OCI-LY7 (cell line): ENCODE results near the gene MRPL12. TPM values are rescaled to one million over a fixed set of nuclear protein-coding genes. Genes with fewer than 3 reads are reported as not detected.
A peak's percentile ranks its signal among the peaks of the same experiment; 100 is the strongest.

Experiments
- BruUV-seq: library from RNA; stranded (reverse); fragments of 400-500 nt; replicated peaks from 2 replicates; lab custom pipeline; 2021; lab: Mats Ljungman, UMichigan
- CTCF ChIA-PET: fragments of 300-600 bp; sonication (Branson Sonifier 250); formaldehyde crosslinking; loops from one replicate; lab custom pipeline; 2022; ENCODE audit warnings: antibody characterized with exemption; ENCODE audit not compliant: unreplicated experiment; lab: Charles Lee
- POLR2A ChIA-PET: fragments of 300-600 bp; sonication (Branson Sonifier 250); formaldehyde crosslinking; loops from one replicate; lab custom pipeline; 2022; ENCODE audit warnings: antibody characterized with exemption; lab: Charles Lee
- DNase-seq: peaks from one replicate; pipeline ENCODE4 v3.0.0-alpha.2; 2015; ENCODE audit warnings: low spot score
- H2AFZ ChIP-seq: fragments of 200-600 bp; sonication (generic), shearing (Covaris generic); 2 replicates; pipeline ENCODE4 v1.6.1; 2014; ENCODE audit warnings: mild to moderate bottlenecking, antibody characterized with exemption, low read length, moderate library complexity
- H3K27ac ChIP-seq: fragments of 200-600 bp; sonication (generic); 2 replicates; pipeline ENCODE4 v1.5.1; 2014; ENCODE audit warnings: mixed run types, low read depth, mild to moderate bottlenecking, moderate library complexity, low read length, inconsistent platforms; ENCODE audit not compliant: poor library complexity, severe bottlenecking
- H3K36me3 ChIP-seq: fragments of 200-600 bp; sonication (generic); 2 replicates; pipeline ENCODE4 v1.6.1; 2014; ENCODE audit warnings: mild to moderate bottlenecking, antibody characterized with exemption, low read length, moderate library complexity, mixed read lengths; ENCODE audit not compliant: insufficient read depth
- H3K4me1 ChIP-seq: fragments of 200-600 bp; sonication (generic); 2 replicates; pipeline ENCODE4 v1.5.1; 2014; ENCODE audit warnings: mild to moderate bottlenecking, low read length; ENCODE audit not compliant: insufficient read depth, poor library complexity, severe bottlenecking
- H3K4me2 ChIP-seq: fragments of 200-600 bp; sonication (generic); 2 replicates; pipeline ENCODE4 v1.6.1; 2014; ENCODE audit warnings: mild to moderate bottlenecking, low read length
- H3K4me3 ChIP-seq: fragments of 200-600 bp; sonication (generic); 2 replicates; pipeline ENCODE4 v1.5.1; 2014; ENCODE audit warnings: mild to moderate bottlenecking, low read depth, low read length; ENCODE audit not compliant: poor library complexity, severe bottlenecking
- H3K79me2 ChIP-seq: fragments of 200-600 bp; sonication (generic); 2 replicates; pipeline ENCODE4 v1.6.1; 2016; ENCODE audit warnings: low read depth, mild to moderate bottlenecking, low read length, moderate library complexity, mixed read lengths; ENCODE audit not compliant: insufficient read depth
- H3K9me2 ChIP-seq: fragments of 200-600 bp; sonication (generic); 2 replicates; pipeline ENCODE4 v1.6.1; 2016; ENCODE audit warnings: mild to moderate bottlenecking, low read length, mixed read lengths; ENCODE audit not compliant: insufficient read depth
- H3K9me3 ChIP-seq: fragments of 200-600 bp; sonication (generic); 2 replicates; pipeline ENCODE4 v1.6.1; 2014; ENCODE audit warnings: mild to moderate bottlenecking, mixed run types, low read length, mixed read lengths
- H4K20me1 ChIP-seq: fragments of 200-600 bp; sonication (generic); 2 replicates; pipeline ENCODE4 v1.6.1; 2014; ENCODE audit warnings: mild to moderate bottlenecking, antibody characterized with exemption, low read length, moderate library complexity, mixed read lengths; ENCODE audit not compliant: insufficient read depth
- CTCF ChIP-seq: fragments of 200-600 bp; sonication (generic); conservative IDR thresholded peaks from 2 replicates; pipeline ENCODE4 v1.5.1; 2014; ENCODE audit warnings: mild to moderate bottlenecking, antibody characterized with exemption, low read length, moderate library complexity, mixed read lengths
- EZH2phosphoT487 ChIP-seq: fragments of 200-600 bp; sonication (generic); IDR thresholded peaks from 2 replicates; pipeline ENCODE4 v1.6.1; 2018; ENCODE audit warnings: low read depth, borderline replicate concordance, mild to moderate bottlenecking, mixed run types, antibody characterized with exemption, low read length, moderate library complexity, mixed read lengths
- intact Hi-C: fragments of 100-400 bp; cut with micrococcal nuclease; formaldehyde crosslinking; loops from one replicate; pipeline ENCODE4 v1.10.0; 2022; ENCODE audit not compliant: unreplicated experiment
- total RNA-seq, 2 experiments: library from RNA; depleted of rRNA in 1 of 2; stranded (reverse); fragments of >200 nt in 1 of 2; shearing (Covaris generic) in 1 of 2; gene quantifications; 2 replicates each; pipeline ENCODE4 v1.2.3, GENCODE V29; 2014 to 2022

MRPL12 gene
- total RNA-seq, 2 experiments from 2014 or later, result 67.2 to 189 TPM

DNA sequence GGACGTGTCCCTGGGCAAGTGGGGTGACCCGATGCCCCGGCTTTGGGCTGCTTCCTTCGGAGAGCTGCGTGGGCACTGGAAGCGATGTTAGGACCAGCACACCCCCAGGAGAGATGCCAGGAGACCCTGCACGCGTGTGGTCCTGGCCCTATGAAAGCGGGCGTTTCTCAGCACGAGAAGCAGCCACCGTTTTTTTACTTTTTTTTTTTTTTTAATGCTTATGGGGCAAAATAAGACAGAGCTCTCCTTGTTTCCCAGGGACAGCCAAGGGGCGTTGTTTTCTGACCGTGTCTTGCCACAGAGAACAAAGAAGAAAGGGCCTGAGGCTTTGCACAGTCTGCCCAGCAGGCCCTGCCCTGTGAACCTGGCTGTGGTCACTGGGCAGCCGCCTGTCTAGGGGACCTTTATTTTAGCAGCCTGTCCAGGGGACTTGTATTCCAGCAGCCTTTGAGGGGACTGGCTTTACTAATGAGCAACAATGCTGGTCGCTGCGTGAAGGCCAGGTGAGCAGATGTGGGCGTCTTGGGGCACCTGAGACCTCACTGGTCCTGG is 9.9 kb downstream of the MRPL12 start:
- no peaks in the 10 kb centered on the region for H4K20me1 ChIP-seq
- intact Hi-C loops, result loop anchor here (2.0 kb wide), 1 partner anchor 214 kb away; the partner anchor contains the start of gene MAFG
- peak overlapping the region; percentile 76 for H3K4me3 ChIP-seq
- H3K9me3 ChIP-seq, result no peaks in the 10 kb centered on the region
- peak overlapping the region; percentile 19; the same call in 1 of the 2 replicates for H2AFZ ChIP-seq
- CTCF ChIA-PET, result no interaction called here
- peaks cover 8% of the 10 kb centered on the region; the same call in 1 of the 2 replicates for H3K79me2 ChIP-seq
- H3K9me2 ChIP-seq, result no peaks in the 10 kb centered on the region
- peaks cover 35% of the 10 kb centered on the region for H3K36me3 ChIP-seq
- POLR2A ChIA-PET, result interaction anchor here (1.5 kb wide), 1 partner anchor 10 kb away, joined by 10 read pairs; the partner anchor contains the start of gene MRPL12
- DNase-seq, result no peak
- peak overlapping the region; percentile 93 for H3K4me2 ChIP-seq
- H3K4me1 ChIP-seq, result peaks cover 27% of the 10 kb centered on the region
- no TSS peak for BruUV-seq
- H3K27ac ChIP-seq, result peak overlapping the region; percentile 28
- TF ChIP-seq CTCF, result no peak
- TF ChIP-seq EZH2phosphoT487, result no peak

DNA sequence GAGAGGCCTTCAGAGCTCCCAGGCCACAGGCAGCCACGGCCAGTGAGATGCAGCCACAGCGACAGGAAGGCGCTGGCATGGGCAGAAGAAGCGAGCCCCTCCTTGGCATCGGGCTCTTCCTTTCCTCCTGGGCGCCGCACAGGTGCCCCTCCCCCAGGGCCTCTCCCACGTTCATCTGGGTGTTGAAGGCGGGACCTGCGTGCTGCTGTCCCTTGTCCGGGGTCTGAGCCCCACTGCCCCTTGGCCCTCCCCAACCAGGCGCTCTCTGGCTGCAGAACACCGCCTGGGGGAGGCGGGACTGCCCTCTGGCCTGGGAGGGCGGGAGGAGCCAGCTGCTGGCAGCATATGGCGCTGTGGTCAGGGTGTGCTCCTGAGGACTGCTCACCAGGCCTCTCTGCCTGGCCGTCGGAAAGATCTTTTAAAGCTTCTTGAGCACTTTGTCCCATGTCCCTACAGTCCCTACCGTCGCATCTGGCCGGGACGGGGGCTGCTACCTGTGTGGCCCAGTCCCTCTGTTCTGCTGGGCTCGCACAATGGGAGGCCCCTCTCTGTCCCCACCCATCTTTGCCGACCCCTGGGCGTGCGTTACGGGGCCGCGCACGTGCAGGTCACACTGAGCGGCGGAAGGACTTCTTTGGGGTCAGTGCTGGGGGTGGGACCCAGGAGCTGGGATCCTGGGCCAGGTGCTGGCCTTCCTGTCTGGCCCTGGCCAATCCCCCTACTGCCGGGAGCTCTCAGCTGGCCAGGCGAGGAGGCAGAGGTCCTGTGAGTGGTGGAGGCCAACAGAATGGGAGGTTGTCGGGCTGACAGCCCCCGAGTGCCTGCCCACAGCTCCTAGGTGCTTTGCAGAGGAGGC is 10.6 kb downstream of the MRPL12 start:
- no peaks in the 10 kb centered on the region for H3K9me3 ChIP-seq
- H3K4me3 ChIP-seq, result peak overlapping the region; percentile 76
- no peaks in the 10 kb centered on the region for H4K20me1 ChIP-seq
- H3K79me2 ChIP-seq, result peaks cover 8% of the 10 kb centered on the region; the same call in 1 of the 2 replicates
- H3K4me1 ChIP-seq, result peaks cover 27% of the 10 kb centered on the region
- CTCF ChIA-PET, result no interaction called here
- H3K27ac ChIP-seq, result no peak overlapping the region
- intact Hi-C loops, result loop anchor here (2.0 kb wide), 1 partner anchor 213 kb away; the partner anchor contains the start of gene MAFG
- BruUV-seq, result no TSS peak
- H3K9me2 ChIP-seq, result no peaks in the 10 kb centered on the region
- H3K36me3 ChIP-seq, result peaks cover 33% of the 10 kb centered on the region
- peak overlapping the region; percentile 93 for H3K4me2 ChIP-seq
- TF ChIP-seq CTCF, result no peak
- no peak for TF ChIP-seq EZH2phosphoT487
- H2AFZ ChIP-seq, result no peak overlapping the region
- POLR2A ChIA-PET, result interaction anchor here (0.5 to 1.5 kb wide), 2 partner anchors 11 kb away, joined by 5 to 10 read pairs; partner anchors contain the start of gene MRPL12
- DNase-seq, result no peak
